ENCODE results near the gene SPPL3. TPM values are rescaled to one million over a fixed set of nuclear protein-coding genes. Genes with fewer than 3 reads are reported as not detected.

Gene SPPL3
- total RNA-seq, 1 donor, result 10.9 TPM

DNA sequence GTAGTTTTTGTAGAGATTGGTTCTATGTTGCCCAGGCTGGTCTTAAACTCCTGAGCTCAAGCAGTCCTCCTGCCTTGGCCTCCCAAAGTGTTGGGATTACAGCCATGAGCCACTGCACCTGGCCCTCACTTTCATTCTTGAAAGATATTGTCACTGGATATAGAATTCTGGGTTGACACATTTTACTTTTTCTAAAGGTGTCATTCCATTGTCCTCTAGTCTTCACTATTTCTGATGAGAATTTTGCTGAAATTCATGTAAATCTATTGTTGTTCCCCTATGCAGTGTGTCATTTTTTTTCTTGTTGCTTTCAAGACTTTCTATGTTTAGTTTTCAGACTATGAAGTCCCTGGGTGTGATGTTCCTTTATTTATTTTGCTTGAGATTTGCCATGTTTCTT lies 149.4 kb downstream of the SPPL3 start:
- Histone ChIP-seq H3K27me3 (ENCODE audit: insufficient read depth, low read length) (no peaks in the 10 kb centered on the region), H3K27ac (ENCODE audit: low read depth, low read length) (no peak overlapping the region), H3K9me3 (ENCODE audit: low read depth, low read length) (no peaks in the 10 kb centered on the region), H3K4me3 (ENCODE audit: insufficient read depth, low read length) (no peak overlapping the region), H4K20me1 (ENCODE audit: insufficient read depth, low read length) (no peaks in the 10 kb centered on the region), H3K4me1 (ENCODE audit: insufficient read depth, low read length) (no peaks in the 10 kb centered on the region), H3K36me3 (ENCODE audit: insufficient read depth, low read length) (no peaks in the 10 kb centered on the region), H3K79me2 (ENCODE audit: insufficient read depth, low read length) (no peaks in the 10 kb centered on the region), H2AFZ (ENCODE audit: low read length) (no peak overlapping the region), H3K4me2 (ENCODE audit: insufficient read depth, low read length) (no peak overlapping the region)
- DNase-seq (ENCODE audit: insufficient read length, low spot score, missing footprints), result no peak
- TF ChIP-seq, protein P1, sequence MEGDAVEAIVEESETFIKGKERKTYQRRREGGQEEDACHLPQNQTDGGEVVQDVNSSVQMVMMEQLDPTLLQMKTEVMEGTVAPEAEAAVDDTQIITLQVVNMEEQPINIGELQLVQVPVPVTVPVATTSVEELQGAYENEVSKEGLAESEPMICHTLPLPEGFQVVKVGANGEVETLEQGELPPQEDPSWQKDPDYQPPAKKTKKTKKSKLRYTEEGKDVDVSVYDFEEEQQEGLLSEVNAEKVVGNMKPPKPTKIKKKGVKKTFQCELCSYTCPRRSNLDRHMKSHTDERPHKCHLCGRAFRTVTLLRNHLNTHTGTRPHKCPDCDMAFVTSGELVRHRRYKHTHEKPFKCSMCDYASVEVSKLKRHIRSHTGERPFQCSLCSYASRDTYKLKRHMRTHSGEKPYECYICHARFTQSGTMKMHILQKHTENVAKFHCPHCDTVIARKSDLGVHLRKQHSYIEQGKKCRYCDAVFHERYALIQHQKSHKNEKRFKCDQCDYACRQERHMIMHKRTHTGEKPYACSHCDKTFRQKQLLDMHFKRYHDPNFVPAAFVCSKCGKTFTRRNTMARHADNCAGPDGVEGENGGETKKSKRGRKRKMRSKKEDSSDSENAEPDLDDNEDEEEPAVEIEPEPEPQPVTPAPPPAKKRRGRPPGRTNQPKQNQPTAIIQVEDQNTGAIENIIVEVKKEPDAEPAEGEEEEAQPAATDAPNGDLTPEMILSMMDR (IDR thresholded peaks at IDR 0.05; ENCODE audit: extremely low read depth, low read depth, low read length), result no peak

DNA sequence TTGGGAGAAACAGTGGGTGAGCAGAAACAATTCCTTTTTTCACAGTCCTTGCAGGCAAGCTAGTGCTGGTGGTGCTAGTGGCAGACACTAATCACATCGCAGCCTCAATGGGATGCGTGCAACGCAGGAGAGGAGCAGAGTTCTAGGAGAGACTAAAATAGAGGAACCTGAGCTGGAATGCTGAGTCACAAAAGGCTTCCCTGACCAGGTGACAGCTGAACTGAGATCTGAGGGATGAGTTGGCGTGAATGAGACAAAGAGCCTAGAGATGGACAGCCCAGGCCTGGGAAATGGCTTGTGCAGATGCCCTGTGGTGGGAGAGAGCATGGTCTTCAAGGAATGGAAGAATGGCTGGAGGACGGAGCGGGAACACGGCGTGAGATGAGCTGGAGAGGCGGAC lies 152.8 kb downstream of the SPPL3 start:
- Histone ChIP-seq H2AFZ (ENCODE audit: low read length) (no peak overlapping the region), H3K4me2 (ENCODE audit: insufficient read depth, low read length) (no peak overlapping the region), H3K9me3 (ENCODE audit: low read depth, low read length) (no peaks in the 10 kb centered on the region), H3K4me1 (ENCODE audit: insufficient read depth, low read length) (no peaks in the 10 kb centered on the region), H3K36me3 (ENCODE audit: insufficient read depth, low read length) (no peaks in the 10 kb centered on the region), H3K4me3 (ENCODE audit: insufficient read depth, low read length) (no peak overlapping the region), H3K27ac (ENCODE audit: low read depth, low read length) (no peak overlapping the region), H3K27me3 (ENCODE audit: insufficient read depth, low read length) (no peaks in the 10 kb centered on the region), H3K79me2 (ENCODE audit: insufficient read depth, low read length) (no peaks in the 10 kb centered on the region), H4K20me1 (ENCODE audit: insufficient read depth, low read length) (no peaks in the 10 kb centered on the region)
- TF ChIP-seq, protein P1 (IDR thresholded peaks at IDR 0.05; ENCODE audit: extremely low read depth, low read depth, low read length), result no peak
- no peak for DNase-seq (ENCODE audit: insufficient read length, low spot score, missing footprints)

DNA sequence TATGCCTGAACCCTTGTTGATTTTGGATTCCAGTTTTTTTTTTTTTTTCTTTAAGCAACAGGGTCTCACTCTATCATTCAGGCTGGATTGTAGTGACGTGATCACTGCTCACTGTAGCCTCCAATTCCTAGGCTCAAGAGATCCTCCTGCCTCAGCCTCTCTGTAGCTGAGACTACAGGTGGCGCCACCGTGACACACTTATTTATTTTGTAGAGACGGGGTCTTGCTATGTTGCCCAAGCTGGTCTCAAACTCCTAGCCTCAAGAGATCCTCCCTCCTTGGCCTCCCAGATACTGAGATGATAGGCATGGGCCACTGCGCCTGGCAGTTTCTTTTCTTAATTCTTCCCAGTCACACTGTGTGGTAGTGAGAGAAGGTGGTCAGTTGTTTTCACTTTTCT lies 153.4 kb downstream of the SPPL3 start:
- Histone ChIP-seq H3K4me3 (ENCODE audit: insufficient read depth, low read length) (no peak overlapping the region), H3K27me3 (ENCODE audit: insufficient read depth, low read length) (no peaks in the 10 kb centered on the region), H3K27ac (ENCODE audit: low read depth, low read length) (no peak overlapping the region), H3K36me3 (ENCODE audit: insufficient read depth, low read length) (no peaks in the 10 kb centered on the region), H3K79me2 (ENCODE audit: insufficient read depth, low read length) (no peaks in the 10 kb centered on the region), H4K20me1 (ENCODE audit: insufficient read depth, low read length) (no peaks in the 10 kb centered on the region), H2AFZ (ENCODE audit: low read length) (no peak overlapping the region), H3K9me3 (ENCODE audit: low read depth, low read length) (no peaks in the 10 kb centered on the region), H3K4me2 (ENCODE audit: insufficient read depth, low read length) (no peak overlapping the region), H3K4me1 (ENCODE audit: insufficient read depth, low read length) (no peaks in the 10 kb centered on the region)
- peak; percentile 26 for DNase-seq (ENCODE audit: insufficient read length, low spot score, missing footprints)
- TF ChIP-seq, protein P1 (IDR thresholded peaks at IDR 0.05; ENCODE audit: extremely low read depth, low read depth, low read length), result no peak

DNA sequence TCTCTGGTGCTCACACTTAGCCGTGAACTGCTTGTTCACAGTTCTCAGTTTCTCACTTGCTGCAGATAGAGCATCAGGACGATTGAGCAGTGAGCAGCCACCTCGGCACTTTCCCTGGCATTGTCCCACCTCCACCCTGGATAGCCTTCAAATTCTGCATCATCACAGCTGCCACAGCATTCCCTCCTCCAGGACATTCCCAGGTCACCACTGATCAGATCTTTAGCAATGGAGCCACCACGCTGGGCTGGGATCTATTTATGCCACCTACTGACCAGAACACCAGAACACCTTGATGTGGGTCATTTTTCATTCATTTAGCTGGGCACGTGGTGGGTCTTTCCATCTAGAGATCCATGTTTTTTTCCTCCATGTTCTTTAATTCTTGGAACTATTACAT lies 154.9 kb downstream of the SPPL3 start:
- no peaks in the 10 kb centered on the region for H3K36me3 ChIP-seq (ENCODE audit: insufficient read depth, low read length)
- peak; percentile 34 for DNase-seq (ENCODE audit: insufficient read length, low spot score, missing footprints)
- TF ChIP-seq, protein P1 (IDR thresholded peaks at IDR 0.05; ENCODE audit: extremely low read depth, low read depth, low read length), result no peak
- no peaks in the 10 kb centered on the region for H3K27me3 ChIP-seq (ENCODE audit: insufficient read depth, low read length)
- H4K20me1 ChIP-seq (ENCODE audit: insufficient read depth, low read length), result no peaks in the 10 kb centered on the region
- H3K4me3 ChIP-seq (ENCODE audit: insufficient read depth, low read length), result no peak overlapping the region
- H3K4me2 ChIP-seq (ENCODE audit: insufficient read depth, low read length), result no peak overlapping the region
- no peaks in the 10 kb centered on the region for H3K9me3 ChIP-seq (ENCODE audit: low read depth, low read length)
- H2AFZ ChIP-seq (ENCODE audit: low read length), result no peak overlapping the region
- no peaks in the 10 kb centered on the region for H3K4me1 ChIP-seq (ENCODE audit: insufficient read depth, low read length)
- no peak overlapping the region for H3K27ac ChIP-seq (ENCODE audit: low read depth, low read length)
- no peaks in the 10 kb centered on the region for H3K79me2 ChIP-seq (ENCODE audit: insufficient read depth, low read length)

Measured in osteoblast (primary cell).